ENCODE results near the gene CFAP43. TPM values are rescaled to one million over a fixed set of nuclear protein-coding genes. Genes with fewer than 3 reads are reported as not detected.
A peak's percentile ranks its signal among the peaks of the same experiment; 100 is the strongest.

The CFAP43 gene
- total and polyA plus RNA-seq, 9 of the 15 experiments (the other 6 are each of a cell fraction or from before 2014, with no cell fraction given): 0.07 to 0.86 (median 0.11) TPM; not detected in 1

- TF ChIP-seq ATF4 (CRISPR knock-in tag; IDR thresholded peaks at IDR 0.05): no peak
- no peak for TF ChIP-seq RREB1 (CRISPR knock-in tag; IDR thresholded peaks at IDR 0.05)
- TF ChIP-seq CREB3L1 (IDR thresholded peaks at IDR 0.05; ENCODE audit: borderline replicate concordance, low read depth): no peak
- TF ChIP-seq PHTF2 (CRISPR knock-in tag; IDR thresholded peaks at IDR 0.05): no peak
- TF ChIP-seq TCF7 (IDR thresholded peaks at IDR 0.05; ENCODE audit: borderline replicate concordance): no peak
- TF ChIP-seq PKNOX1 (IDR thresholded peaks at IDR 0.05): 0 out of 2 replicates have a peak, but pooled peaks have one; percentile 13
- TF ChIP-seq ARID1B (IDR thresholded peaks at IDR 0.05): peak; percentile 62
- TF ChIP-seq MAFF (IDR thresholded peaks at IDR 0.05; ENCODE audit: low read length): no peak
- peak; percentile 49; the same call in 1 of the 2 replicates for TF ChIP-seq SMARCA4 (IDR thresholded peaks at IDR 0.05)
- TF ChIP-seq ZNF121 (CRISPR knock-in tag; conservative IDR thresholded peaks at IDR 0.05): no peak
- no peak for TF ChIP-seq ZNF79 (CRISPR knock-in tag; IDR thresholded peaks at IDR 0.05; ENCODE audit: low read depth)
- peak; percentile 84 to 91 for TF ChIP-seq KDM1A (IDR thresholded peaks at IDR 0.05)
- no peak for TF ChIP-seq HOMEZ (CRISPR knock-in tag; IDR thresholded peaks at IDR 0.05)
- TF ChIP-seq TFAM (CRISPR knock-in tag; conservative IDR thresholded peaks at IDR 0.05): no peak
- no peak for TF ChIP-seq CREB5 (CRISPR knock-in tag; IDR thresholded peaks at IDR 0.05)
Measured at GRCh38 chr10:104109908-104110662, 122.1 kb downstream of the CFAP43 start (continued).
